GM13977 (cell line): Measurements from ENCODE around the gene OR51B4.

Experiments
- DNase-seq: peaks from one replicate; pipeline ENCODE4 v3.0.0; 2012; ENCODE audit warnings: low spot score
- CTCF ChIP-seq: IDR thresholded peaks from 2 replicates; pipeline ENCODE4 v1.5.1; 2012; ENCODE audit warnings: mild to moderate bottlenecking, control low read depth; ENCODE audit not compliant: insufficient read depth; ENCODE audit errors: extremely low read depth, missing control alignments
- in situ Hi-C: fragments of 300-500 bp; cut with MboI; formaldehyde crosslinking; loops from one replicate; pipeline ENCODE4 v1.12.0; 2022; ENCODE audit warnings: low sequenced_read_pairs, low pct_unique_long_range_greater_than_20kb, mixed read lengths, inconsistent platforms; ENCODE audit not compliant: unreplicated experiment

Gene OR51B4, protein sequence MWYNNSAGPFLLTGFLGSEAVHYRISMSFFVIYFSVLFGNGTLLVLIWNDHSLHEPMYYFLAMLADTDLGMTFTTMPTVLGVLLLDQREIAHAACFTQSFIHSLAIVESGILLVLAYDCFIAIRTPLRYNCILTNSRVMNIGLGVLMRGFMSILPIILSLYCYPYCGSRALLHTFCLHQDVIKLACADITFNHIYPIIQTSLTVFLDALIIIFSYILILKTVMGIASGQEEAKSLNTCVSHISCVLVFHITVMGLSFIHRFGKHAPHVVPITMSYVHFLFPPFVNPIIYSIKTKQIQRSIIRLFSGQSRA

GRCh38 chr11:5301846-5302245, at the start of gene OR51B4:
Gene OR51B4, minus strand, starts transcription at chr11:5301946. Its CDS starts 0 bp downstream, at chr11:5301946.
- DNase-seq: no peak
- TF ChIP-seq CTCF: no peak
- in situ Hi-C loops: no loop called here

- in situ Hi-C loops: no loop called here
- TF ChIP-seq CTCF: no peak
- DNase-seq: no peak
Measured at GRCh38 chr11:5351208-5351607, 49.5 kb upstream of the OR51B4 start, which contains the start of gene OR51B6. Gene OR51B6, plus strand, starts transcription at chr11:5351508. Its CDS starts 0 bp downstream, at chr11:5351508.

DNA sequence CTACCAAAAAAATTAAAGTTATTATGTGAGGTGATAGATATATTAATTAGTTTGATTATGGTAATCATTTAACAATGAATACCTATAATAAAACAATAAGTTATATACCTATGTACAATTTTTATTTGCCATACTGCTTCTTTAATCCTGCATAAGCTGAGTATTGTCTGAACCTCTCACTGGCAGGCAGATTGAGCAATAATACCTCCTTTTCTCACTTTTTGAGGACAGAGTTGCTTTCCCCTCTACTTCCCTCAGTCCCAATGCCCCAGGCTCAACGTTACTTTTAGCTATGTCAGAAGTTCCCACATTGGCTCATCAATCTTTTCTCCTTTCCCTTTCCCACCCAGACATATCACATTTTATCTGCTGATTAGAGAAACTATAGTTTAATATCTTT, 47.8 kb upstream of the OR51B4 start:
- in situ Hi-C loops: no loop called here
- DNase-seq: no peak
- TF ChIP-seq CTCF: no peak

DNA sequence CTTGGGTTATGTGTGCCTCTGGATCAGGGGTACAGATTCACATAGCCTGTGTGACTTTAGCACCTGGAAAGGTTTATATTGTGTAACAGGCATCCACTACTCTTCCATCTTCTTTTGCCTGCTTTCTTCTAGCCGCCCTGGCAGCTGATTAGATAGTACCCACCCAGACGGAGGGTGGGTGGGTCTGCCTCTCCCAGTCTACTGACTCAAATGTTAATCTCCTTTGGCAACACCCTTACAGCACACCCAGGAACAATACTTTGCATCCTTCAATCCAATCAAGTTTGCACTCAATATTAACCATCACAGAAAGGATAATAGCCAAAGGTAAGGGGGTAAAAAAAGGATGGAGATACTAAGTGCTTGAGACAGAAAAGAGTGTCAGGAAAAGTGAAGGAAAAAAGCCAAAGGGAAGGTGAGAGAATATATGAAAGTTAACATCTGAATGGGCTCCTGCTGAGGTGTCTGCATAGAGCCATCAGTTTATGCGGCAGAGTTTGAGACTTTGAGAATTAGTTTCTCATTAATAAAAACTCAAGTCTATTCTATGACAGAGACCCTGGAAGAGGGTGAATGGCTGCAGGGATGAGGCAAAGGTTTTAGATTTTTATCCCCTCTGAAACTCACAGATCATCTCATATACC, 46.9 kb upstream of the OR51B4 start:
- no peak for TF ChIP-seq CTCF
- no peak for DNase-seq
- in situ Hi-C loops: no loop called here

DNA sequence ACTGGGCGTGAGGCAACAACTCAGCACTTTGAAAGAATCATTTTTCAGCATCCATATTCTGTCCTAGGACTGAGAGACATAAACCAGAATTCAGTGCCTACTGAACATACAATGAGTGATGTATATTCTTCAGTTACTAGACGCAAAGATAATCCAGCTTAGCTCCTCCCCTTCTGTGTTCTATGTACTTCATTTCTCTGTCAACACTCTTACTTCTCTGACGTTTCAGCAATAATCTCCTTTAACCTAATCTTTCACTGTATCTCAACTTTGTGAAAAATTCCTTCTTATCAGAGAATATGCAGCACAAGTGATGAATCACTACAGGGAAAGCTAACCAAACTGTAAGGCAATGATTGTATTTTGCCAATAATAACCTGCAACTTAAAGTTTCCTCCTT, 44.1 kb upstream of the OR51B4 start:
- no peak for TF ChIP-seq CTCF
- in situ Hi-C loops: no loop called here
- no peak for DNase-seq

DNA sequence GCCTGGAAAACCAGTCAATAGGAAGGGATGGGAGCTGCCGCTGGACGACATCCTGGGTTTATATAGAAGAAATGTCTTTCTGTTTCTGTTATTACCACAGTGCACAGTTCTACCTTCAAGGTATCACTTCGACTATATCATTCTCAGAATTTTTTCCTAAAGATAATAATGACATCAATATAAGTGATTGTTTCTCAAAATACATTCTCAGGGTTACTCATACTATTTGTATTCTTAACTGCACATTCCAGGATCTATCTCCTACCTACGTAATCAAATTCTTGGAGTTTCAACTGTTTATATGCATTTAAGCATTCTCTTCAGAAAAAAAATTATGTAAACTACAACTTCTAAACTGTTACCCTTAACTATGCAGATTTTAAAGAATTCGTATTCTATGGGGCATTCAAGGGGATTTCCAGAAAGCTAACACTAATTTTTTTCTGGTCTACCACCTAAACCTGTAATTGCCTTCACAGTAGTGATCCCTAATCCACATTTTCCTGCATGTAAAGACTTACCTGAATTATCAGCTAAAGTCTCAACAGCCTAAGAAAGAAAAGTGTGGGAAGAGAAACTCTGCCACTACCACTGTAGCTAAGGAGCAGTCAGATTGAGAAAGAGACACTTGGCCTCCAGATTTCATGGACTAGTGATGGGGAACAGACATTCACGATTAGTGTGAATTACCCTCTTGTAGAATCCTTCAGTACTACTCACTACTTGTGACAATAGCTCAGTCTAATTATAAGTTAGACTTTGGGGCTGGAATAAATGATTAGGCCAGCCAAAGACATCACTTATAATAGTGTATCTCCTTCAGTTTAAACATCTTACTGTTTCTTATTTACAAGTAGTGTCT, 42.0 kb upstream of the OR51B4 start, which contains the start of gene OR51B5:
OR51B5 (minus strand) TSS at position 51 of the 862 bp plus-strand sequence; CDS start at position 51, 0 bp downstream.
- in situ Hi-C loops: no loop called here
- DNase-seq: no peak
- TF ChIP-seq CTCF: no peak
